ENCODE measurements around the gene ZDHHC4.
A peak's percentile ranks its signal among the peaks of the same experiment; 100 is the strongest.
"Not testable (repeated sequence)": the region's sequence is repeated elsewhere in the genome, so short reads cannot be mapped to it uniquely, and the experiment has no call there.

The ZDHHC4 gene

DNA sequence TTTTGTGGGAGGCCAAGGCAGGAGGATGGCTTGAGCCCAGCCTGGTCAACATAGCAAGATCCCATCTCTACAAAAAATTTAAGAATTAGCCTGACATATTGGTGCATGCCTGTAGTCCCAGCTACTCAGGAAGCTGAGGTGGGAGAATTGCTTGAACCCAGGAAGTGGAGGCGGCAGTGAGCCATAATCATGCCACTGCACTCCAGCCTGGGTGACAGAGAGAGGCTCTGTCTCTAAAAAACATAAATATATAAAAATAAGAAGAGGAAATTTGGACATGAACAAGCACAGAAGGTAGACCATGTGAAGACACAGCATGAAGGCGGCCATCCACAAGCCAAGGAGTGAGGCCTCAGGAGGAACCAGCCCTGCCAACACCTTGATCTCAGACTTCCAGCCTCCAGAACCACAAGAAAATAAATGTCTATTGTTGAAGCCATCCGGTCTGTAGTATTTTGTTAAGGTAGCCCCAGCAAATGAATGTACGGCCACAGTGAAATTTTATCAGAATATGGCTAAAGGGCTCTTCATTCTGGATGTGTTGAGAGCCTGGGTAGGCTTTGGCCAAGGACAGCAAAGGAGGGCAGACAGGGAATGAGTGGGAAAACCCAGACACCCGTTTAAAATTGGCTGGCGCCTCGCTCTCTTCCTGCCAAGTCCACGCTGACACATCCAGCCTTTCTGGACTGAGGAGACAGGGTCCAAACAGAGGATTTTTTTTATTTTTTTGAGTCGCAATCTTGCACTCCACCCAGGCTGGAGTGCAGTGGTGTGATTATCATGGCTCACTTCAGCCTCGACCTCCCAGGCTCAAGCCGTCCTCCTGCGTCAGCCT is 13.1 kb upstream of the ZDHHC4 start:
- DNase-seq: no peak

DNA sequence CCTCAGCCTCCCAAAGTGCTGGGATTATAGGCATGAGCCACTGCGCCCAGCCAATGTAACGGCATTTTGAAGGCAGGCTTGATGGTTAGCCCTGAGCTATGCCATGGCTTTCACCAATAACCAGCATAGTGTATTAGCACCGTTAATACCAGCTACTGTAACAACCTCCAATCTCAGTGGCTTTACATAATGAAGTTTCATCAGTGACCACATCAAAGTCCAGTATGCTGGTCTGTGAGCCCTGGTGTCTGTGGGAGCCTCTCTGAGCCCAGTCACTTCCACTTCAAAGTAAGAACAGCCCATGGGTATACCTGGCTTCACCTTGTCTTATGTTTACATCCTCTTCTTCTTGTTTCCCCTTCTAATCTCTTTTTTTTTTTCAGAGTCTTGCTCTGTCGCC is 11.6 kb upstream of the ZDHHC4 start:
- DNase-seq: no peak

DNA sequence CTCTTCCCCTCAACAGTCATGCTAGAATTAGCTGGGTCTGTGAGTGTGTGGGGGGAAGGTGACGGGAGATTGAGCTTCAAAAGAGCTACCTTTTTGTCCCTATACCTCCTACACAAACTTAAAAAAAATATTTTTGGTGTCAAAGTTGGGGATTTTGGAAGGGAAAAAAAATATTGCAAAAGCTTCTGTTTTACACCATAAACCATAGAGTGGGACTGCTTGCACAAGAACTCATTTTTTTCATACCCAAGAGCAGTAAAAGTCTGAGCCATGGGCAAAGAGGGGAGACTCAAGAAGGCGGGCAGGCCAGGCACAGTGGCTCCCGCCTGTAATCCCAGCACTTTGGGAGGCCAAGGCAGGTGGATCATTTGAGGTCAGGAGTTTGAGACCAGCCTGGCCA is 9.4 kb upstream of the ZDHHC4 start:
- DNase-seq: no peak

DNA sequence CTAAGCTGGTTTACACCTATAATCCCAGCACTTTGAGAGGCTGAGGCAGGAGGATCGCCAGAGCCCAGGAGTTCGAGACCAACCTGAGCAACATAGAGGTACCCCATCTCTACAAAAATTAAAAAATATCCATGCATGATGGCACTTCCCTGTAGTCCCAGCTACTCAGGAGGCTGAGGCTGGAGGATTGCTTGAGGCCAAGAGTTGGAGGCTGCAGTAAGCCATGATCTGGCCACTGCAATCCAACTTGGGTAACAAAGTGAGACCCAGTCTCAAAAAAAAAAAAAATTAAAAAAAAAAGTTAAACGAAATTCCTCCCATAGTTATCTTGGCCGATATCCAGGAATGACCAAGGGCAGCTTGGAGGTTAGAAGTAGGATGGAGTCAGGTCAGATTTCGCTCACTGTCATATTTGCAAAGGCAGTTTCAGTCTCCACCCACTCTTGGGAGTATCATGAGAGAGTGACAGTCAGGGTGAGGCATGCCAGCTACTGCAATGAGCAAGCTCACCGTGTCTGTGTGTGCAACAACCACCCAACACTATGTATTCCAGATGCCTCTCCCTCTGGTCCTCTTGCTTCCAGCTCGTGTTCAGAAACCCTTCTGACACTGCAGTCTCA is 6.0 kb upstream of the ZDHHC4 start:
- DNase-seq: no peak

DNA sequence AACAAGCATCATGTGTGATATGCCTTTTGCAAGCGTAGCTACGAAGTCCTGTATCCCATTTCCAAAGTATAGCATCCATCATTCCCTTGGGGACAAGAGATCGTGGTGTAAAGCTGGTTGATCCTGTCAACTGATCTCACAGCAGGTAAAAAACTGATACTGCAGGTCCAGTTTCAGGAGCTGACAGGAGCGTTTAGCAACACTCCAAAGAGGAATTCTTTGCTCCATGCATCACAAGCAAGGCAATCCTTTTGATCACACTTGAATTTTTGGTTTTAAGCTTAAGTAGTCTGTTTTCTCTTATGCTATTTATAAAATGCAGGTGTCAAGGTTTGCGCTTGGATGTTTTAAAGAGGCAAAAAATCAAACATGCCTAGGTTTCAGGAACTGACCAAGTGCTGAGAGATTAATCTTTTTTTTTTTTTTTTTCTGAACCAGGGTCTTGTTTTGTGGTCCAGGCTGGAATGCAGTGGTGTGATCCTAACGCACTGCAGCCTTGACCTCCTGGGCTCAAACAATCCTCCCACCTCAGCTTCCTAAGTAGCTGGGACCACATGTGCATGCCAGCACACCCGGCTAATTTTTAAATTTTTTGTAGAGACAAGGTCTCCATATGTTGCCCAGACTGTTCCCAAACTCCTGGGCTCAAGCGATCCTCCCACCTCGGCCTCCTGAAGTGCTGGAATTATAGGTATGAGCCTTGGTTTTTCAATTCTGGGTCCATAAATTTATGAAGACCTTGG is 1.8 kb upstream of the ZDHHC4 start:
- no peak for DNase-seq

GRCh38 chr7:6576024-6576866 is 1.0 kb upstream of the ZDHHC4 start:
- DNase-seq: no peak

- DNase-seq: peak in 1 of 2 donors; percentile 26
Measured at GRCh38 chr7:6576867-6577368, 336 bp upstream of the ZDHHC4 start.

DNA sequence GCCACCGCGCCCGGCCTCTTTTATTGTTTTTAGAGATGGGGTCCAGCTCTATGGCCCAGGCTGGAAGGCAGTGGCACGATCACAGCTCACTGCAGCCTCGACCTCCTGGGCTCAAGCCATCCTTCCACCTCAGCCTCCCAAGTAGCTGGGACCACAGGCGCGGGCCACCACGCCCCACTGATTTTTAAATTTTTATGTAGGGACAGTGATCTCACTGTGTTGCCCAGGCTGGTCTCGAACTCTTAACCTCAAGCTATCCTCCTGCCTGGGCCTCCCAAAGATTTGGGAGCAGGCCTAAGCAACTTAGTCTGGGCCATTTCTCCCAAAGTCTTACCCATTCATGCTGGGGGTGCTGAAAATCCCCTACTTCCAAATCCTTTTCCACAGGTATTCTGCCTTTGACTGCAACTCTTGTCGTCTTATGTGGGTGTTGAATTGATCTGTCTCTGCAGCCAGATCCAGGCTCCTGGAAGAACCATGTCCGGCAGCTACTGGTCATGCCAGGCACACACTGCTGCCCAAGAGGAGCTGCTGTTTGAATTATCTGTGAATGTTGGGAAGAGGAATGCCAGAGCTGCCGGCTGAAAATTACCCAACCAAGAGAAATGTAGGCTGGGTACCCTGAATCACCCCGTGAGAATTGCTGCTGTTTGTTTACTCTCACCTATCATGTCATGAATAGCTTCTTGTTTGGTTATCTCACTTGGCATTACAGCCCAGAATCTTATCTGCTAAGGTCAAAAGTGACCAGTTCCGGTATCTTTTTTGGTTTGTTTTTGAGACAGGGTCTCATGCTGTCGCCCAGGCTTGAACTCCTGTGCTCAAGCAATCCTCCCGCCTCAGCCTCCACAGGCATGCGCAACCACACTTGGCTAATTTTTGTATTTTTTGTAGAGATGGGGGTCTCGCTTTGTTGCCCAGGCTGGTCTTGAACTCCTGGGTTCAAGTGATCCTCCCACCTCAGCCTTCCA is 1.1 kb downstream of the ZDHHC4 start:
- no peak for DNase-seq

DNA sequence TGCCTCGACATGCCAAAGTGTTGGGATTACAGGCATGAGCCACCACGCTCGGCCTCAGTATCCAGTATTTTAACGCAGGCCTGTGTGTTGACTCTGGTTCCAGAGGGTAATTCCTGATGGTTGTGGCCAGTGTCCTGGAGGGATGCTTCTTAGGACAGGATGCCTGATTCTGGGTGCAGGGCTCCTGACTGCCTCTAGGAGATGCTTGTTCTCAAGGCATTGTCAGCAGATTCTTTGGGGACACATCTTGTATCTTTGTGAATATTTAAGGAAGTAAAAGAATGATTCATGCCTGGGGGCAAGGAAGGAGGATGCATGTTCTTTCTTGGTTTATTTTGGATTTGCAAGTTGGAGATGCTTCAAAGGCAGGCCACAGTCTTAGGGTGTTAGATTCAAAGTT is 2.2 kb downstream of the ZDHHC4 start:
- no peak for DNase-seq

GRCh38 chr7:6585746-6586432 is 8.6 kb downstream of the ZDHHC4 start:
- DNase-seq: not testable (repeated sequence)

GRCh38 chr7:6588566-6588965 is 11.3 kb downstream of the ZDHHC4 start:
- DNase-seq: no peak

GRCh38 chr7:6589151-6589828 is 12.0 kb downstream of the ZDHHC4 start:
- no peak for DNase-seq

DNA sequence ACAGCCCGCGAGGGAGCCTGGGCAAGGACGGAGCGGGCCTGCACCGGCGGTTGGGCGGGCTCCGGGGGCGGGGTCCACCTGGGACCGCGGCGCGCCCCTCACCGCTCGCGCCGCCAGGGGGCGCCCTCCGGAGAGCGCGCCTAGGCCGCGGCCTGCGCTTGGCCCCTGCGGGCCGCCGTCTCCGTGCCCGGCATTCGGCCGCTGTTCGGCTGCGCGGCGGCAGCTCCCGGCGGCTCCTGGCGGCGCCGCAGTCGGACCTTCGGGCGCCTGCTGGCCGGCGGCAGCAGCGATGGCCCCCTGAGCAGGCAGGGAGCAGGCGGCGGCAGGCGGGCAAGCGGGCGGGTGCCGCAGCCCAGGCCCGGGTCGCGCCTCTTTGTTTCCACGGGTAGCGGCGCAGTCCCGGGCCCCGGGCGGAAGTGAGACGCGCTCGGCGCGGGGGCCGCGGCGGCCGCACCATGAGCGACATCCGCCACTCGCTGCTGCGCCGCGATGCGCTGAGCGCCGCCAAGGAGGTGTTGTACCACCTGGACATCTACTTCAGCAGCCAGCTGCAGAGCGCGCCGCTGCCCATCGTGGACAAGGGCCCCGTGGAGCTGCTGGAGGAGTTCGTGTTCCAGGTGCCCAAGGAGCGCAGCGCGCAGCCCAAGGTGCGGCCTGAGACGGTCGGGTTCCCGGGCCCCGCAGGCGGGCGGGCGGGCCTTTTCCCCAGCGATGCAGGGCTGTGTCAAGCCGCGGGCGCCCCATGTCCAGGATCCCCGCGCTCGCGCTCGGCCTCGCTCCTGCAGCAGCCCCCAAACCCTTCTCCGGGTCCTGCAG is 12.8 kb downstream of the ZDHHC4 start, which contains the start of gene INTS15:
INTS15 (plus strand) TSS at position 193 of the 816 bp plus-strand sequence; CDS start at position 456, 263 bp downstream.
- peak; percentile 73 to 87 for DNase-seq

GRCh38 chr7:6590645-6591110 is 13.4 kb downstream of the ZDHHC4 start:
- peak in 1 of 2 donors; percentile 3 for DNase-seq

DNA sequence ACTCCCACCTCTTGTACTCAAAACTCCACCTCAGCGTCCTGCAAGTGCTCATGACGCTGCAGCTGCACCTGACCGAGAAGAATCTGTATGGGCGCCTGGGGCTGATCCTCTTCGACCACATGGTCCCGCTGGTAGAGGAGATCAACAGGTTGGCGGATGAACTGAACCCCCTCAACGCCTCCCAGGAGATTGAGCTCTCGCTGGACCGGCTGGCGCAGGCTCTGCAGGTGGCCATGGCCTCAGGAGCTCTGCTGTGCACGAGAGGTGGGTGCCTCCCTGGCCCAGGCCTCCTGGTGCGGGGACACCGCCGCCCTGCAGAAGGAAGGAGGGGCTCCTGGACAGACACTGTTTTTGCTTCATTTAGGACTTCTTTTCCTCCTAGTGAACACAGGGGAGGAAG is 22.8 kb downstream of the ZDHHC4 start:
- DNase-seq: no peak

GRCh38 chr7:6604458-6604857 is 27.2 kb downstream of the ZDHHC4 start:
- no peak for DNase-seq

GRCh38 chr7:6606866-6607583 is 29.8 kb downstream of the ZDHHC4 start:
- DNase-seq: no peak

- no peak for DNase-seq
Measured at GRCh38 chr7:6607651-6608051, 30.4 kb downstream of the ZDHHC4 start.
